H9 (cell line): ENCODE results near the gene CD244. TPM values are rescaled to one million over a fixed set of nuclear protein-coding genes. Genes with fewer than 3 reads are reported as not detected.

ENCODE experiments used
- DNase-seq: peaks from one replicate; pipeline ENCODE4 v3.0.0-alpha.2; 2017
- H2AFZ ChIP-seq: one replicate; pipeline ENCODE4 v1.6.1; 2013; ENCODE audit warnings: mild to moderate bottlenecking, low read length, control low read depth, moderate library complexity
- H2AK5ac ChIP-seq: 2 replicates; pipeline ENCODE4 v1.6.1; 2013; ENCODE audit warnings: low read length, control low read depth, mixed read lengths; ENCODE audit not compliant: insufficient read length
- H2BK120ac ChIP-seq: one replicate; pipeline ENCODE4 v1.6.1; 2013; ENCODE audit warnings: low read depth, mild to moderate bottlenecking, low read length, control low read depth, inconsistent platforms; ENCODE audit not compliant: poor library complexity, severe bottlenecking
- H2BK12ac ChIP-seq: 2 replicates; pipeline ENCODE4 v1.6.1; 2013; ENCODE audit warnings: low read length, control low read depth, mixed read lengths, low read depth; ENCODE audit not compliant: insufficient read length
- H2BK15ac ChIP-seq: 2 replicates; pipeline ENCODE4 v1.6.1; 2013; ENCODE audit warnings: low read depth, low read length, control low read depth
- H2BK20ac ChIP-seq: one replicate; pipeline ENCODE4 v1.6.1; 2013; ENCODE audit warnings: low read depth, mild to moderate bottlenecking, low read length, control low read depth, inconsistent platforms; ENCODE audit not compliant: poor library complexity, severe bottlenecking
- H2BK5ac ChIP-seq: 2 replicates; pipeline ENCODE4 v1.6.1; 2013; ENCODE audit warnings: low read length, control low read depth, mixed read lengths; ENCODE audit not compliant: insufficient read length
- H3K14ac ChIP-seq: 2 replicates; pipeline ENCODE4 v1.6.1; 2013; ENCODE audit warnings: low read length, control low read depth; ENCODE audit not compliant: insufficient read depth
- H3K18ac ChIP-seq: 2 replicates; pipeline ENCODE4 v1.6.1; 2013; ENCODE audit warnings: low read depth, mild to moderate bottlenecking, mixed read lengths, low read length, control low read depth; ENCODE audit not compliant: insufficient read length
- H3K23ac ChIP-seq: 2 replicates; pipeline ENCODE4 v1.6.1; 2013; ENCODE audit warnings: low read length, control low read depth, mixed read lengths, low read depth; ENCODE audit not compliant: insufficient read length
- H3K23me2 ChIP-seq: 2 replicates; pipeline ENCODE4 v1.6.1; 2013; ENCODE audit warnings: low read depth, mild to moderate bottlenecking, mixed read lengths, low read length, control low read depth; ENCODE audit not compliant: insufficient read length, poor library complexity, severe bottlenecking
- H3K27ac ChIP-seq: 2 replicates; pipeline ENCODE4 v1.5.1; 2013; ENCODE audit warnings: low read length, control low read depth, mixed read lengths, low read depth; ENCODE audit not compliant: insufficient read length
- H3K27me3 ChIP-seq: 2 replicates; pipeline ENCODE4 v1.6.1; 2013; ENCODE audit warnings: low read length, control low read depth, inconsistent platforms; ENCODE audit not compliant: insufficient read depth
- H3K4ac ChIP-seq: 2 replicates; pipeline ENCODE4 v1.6.1; 2013; ENCODE audit warnings: low read depth, mild to moderate bottlenecking, control low read depth, inconsistent platforms, low read length, moderate library complexity
- H3K4me1 ChIP-seq: 2 replicates; pipeline ENCODE4 v1.6.1; 2013; ENCODE audit warnings: low read length, control low read depth, inconsistent platforms; ENCODE audit not compliant: insufficient read depth
- H3K4me2 ChIP-seq: 2 replicates; pipeline ENCODE4 v1.6.1; 2013; ENCODE audit warnings: low read length, control low read depth, mixed read lengths; ENCODE audit not compliant: insufficient read length, insufficient read depth
- H3K56ac ChIP-seq: 2 replicates; pipeline ENCODE4 v1.6.1; 2013; ENCODE audit warnings: low read depth, mild to moderate bottlenecking, mixed read lengths, low read length, control low read depth; ENCODE audit not compliant: insufficient read length
- H3K79me1 ChIP-seq: 2 replicates; pipeline ENCODE4 v1.6.1; 2013; ENCODE audit warnings: low read depth, mild to moderate bottlenecking, moderate library complexity, low read length, control low read depth, inconsistent platforms; ENCODE audit not compliant: insufficient read depth, poor library complexity, severe bottlenecking
- H3K79me2 ChIP-seq: 2 replicates; pipeline ENCODE4 v1.6.1; 2013; ENCODE audit warnings: low read length, control low read depth, inconsistent platforms; ENCODE audit not compliant: insufficient read depth
- H3K9ac ChIP-seq: 2 replicates; pipeline ENCODE4 v1.6.1; 2013; ENCODE audit warnings: low read length, control low read depth, mixed read lengths; ENCODE audit not compliant: insufficient read length; ENCODE audit errors: extremely low read depth
- H3K9me3 ChIP-seq: one replicate; pipeline ENCODE4 v1.6.1; 2013; ENCODE audit warnings: low read depth, low read length, inconsistent platforms; ENCODE audit not compliant: control insufficient read depth
- H3T11ph ChIP-seq: one replicate; pipeline ENCODE4 v1.6.1; 2013; ENCODE audit warnings: mild to moderate bottlenecking, low read length, control low read depth, inconsistent platforms
- H4K20me1 ChIP-seq: one replicate; pipeline ENCODE4 v1.6.1; 2013; ENCODE audit not compliant: control insufficient read depth, insufficient read length, insufficient read depth
- H4K5ac ChIP-seq: 2 replicates; pipeline ENCODE4 v1.6.1; 2013; ENCODE audit warnings: low read depth, mild to moderate bottlenecking, mixed read lengths, low read length, control low read depth; ENCODE audit not compliant: insufficient read length
- H4K8ac ChIP-seq: replicated peaks from 2 replicates; pipeline ENCODE4 v1.6.1; 2013; ENCODE audit warnings: low read length, control low read depth, mixed read lengths, low read depth; ENCODE audit not compliant: insufficient read length
- H4K91ac ChIP-seq: 2 replicates; pipeline ENCODE4 v1.6.1; 2013; ENCODE audit warnings: low read depth, mild to moderate bottlenecking, moderate library complexity, mixed read lengths, low read length, control low read depth; ENCODE audit not compliant: insufficient read length
- H3K27ac Mint-ChIP-seq, 3 experiments: 2 replicates in 2 of 3; 3 replicates in 1 of 3; pipeline ENCODE4 v1.8.0; 2020 to 2021; ENCODE audit warnings: mixed read lengths in 3 of 3, mild to moderate bottlenecking in 1 of 3, moderate library complexity in 1 of 3
- H3K27me3 Mint-ChIP-seq: 2 replicates; pipeline ENCODE4 v1.8.0; 2021; ENCODE audit warnings: low read depth, mild to moderate bottlenecking, moderate library complexity, mixed read lengths
- H3K36me3 Mint-ChIP-seq, 3 experiments: 2 replicates in 2 of 3; 3 replicates in 1 of 3; pipeline ENCODE4 v1.8.0; 2020 to 2021; ENCODE audit warnings: low read depth in 3 of 3, mixed read lengths in 3 of 3; ENCODE audit not compliant: insufficient read depth in 1 of 3
- H3K4me1 Mint-ChIP-seq, 2 experiments: 2 replicates each; pipeline ENCODE4 v1.8.0; 2020; ENCODE audit warnings: mixed read lengths in 2 of 2
- H3K4me3 Mint-ChIP-seq, 2 experiments: 2 replicates in 1 of 2; 3 replicates in 1 of 2; pipeline ENCODE4 v1.8.0; 2020 to 2021; ENCODE audit warnings: mild to moderate bottlenecking in 2 of 2, mixed read lengths in 2 of 2, moderate library complexity in 1 of 2
- H3K9me3 Mint-ChIP-seq, 2 experiments: 2 replicates in 1 of 2; 3 replicates in 1 of 2; pipeline ENCODE4 v1.8.0; 2020; ENCODE audit warnings: mild to moderate bottlenecking in 2 of 2, mixed read lengths in 2 of 2, moderate library complexity in 1 of 2
- WGBS: extraction: QIAGEN DNeasy Blood & Tissue Kit; methylation state at CpG from one replicate; pipeline ENCODE4 v1.1.7; 2013; ENCODE audit warnings: missing lambda C conversion rate, low lambda C conversion rate, mixed read lengths; ENCODE audit not compliant: insufficient read length; ENCODE audit errors: extremely low coverage; 5-methylcytosine and 5-hydroxymethylcytosine counted together
- total RNA-seq: library from RNA; stranded (reverse); gene quantifications from 2 replicates; pipeline ENCODE4 v1.2.1, GENCODE V29; 2021
- TF ChIP-seq, protein P1 (sequence below): fragments of 200-600 bp; sonication (generic); conservative IDR thresholded peaks from 3 replicates; pipeline ENCODE4 v1.8.0; 2021; ENCODE audit warnings: antibody characterized with exemption, mild to moderate bottlenecking

CD244 gene
- total RNA-seq, 1 experiment from 2014 or later: not detected

DNA sequence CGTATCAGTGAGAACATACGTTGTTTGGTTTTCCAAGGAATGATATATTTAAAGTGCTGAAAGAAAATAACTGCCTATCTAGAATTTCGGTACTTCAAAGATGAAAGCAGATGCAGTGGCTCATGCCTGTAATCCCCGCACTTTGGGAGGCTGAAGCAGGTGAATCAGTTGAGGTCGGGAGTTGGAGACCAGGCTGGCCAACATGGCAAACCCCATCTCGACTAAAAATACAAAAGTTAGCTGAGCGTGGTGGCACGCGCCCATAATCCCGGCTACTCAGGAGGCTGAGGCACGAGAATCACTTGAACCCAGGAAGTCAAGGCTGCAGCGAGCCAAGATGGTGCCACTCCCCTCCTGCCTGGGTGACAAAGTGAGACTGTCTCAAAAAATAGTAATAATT, 16.4 kb downstream of the CD244 start:
- Histone ChIP-seq H4K8ac (no peak overlapping the region), H4K91ac (no peak overlapping the region), H3K23me2 (no peaks in the 10 kb centered on the region), H3K56ac (no peak overlapping the region), H2BK15ac (no peak overlapping the region), H3K27me3 (no peaks in the 10 kb centered on the region), H2BK120ac (no peak overlapping the region), H3K9me3 (no peaks in the 10 kb centered on the region), H3K4me1 (no peaks in the 10 kb centered on the region), H2BK12ac (no peak overlapping the region), H3K27ac (no peak overlapping the region), H4K20me1 (no peaks in the 10 kb centered on the region), H3K9ac (no peak overlapping the region), H3K18ac (no peak overlapping the region), H4K5ac (no peak overlapping the region), H3K79me1 (no peaks in the 10 kb centered on the region), H2BK20ac (no peak overlapping the region), H2AK5ac (no peak overlapping the region), H3T11ph (no peak overlapping the region), H3K4ac (no peak overlapping the region), H2BK5ac (no peak overlapping the region), H3K23ac (no peak overlapping the region), H2AFZ (no peak overlapping the region), H3K4me2 (no peak overlapping the region), H3K79me2 (no peaks in the 10 kb centered on the region), H3K14ac (no peak overlapping the region)
- TF ChIP-seq, protein P1, sequence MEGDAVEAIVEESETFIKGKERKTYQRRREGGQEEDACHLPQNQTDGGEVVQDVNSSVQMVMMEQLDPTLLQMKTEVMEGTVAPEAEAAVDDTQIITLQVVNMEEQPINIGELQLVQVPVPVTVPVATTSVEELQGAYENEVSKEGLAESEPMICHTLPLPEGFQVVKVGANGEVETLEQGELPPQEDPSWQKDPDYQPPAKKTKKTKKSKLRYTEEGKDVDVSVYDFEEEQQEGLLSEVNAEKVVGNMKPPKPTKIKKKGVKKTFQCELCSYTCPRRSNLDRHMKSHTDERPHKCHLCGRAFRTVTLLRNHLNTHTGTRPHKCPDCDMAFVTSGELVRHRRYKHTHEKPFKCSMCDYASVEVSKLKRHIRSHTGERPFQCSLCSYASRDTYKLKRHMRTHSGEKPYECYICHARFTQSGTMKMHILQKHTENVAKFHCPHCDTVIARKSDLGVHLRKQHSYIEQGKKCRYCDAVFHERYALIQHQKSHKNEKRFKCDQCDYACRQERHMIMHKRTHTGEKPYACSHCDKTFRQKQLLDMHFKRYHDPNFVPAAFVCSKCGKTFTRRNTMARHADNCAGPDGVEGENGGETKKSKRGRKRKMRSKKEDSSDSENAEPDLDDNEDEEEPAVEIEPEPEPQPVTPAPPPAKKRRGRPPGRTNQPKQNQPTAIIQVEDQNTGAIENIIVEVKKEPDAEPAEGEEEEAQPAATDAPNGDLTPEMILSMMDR: no peak
- no peaks in the 10 kb centered on the region for H3K4me1 Mint-ChIP-seq
- no CpG with 5 or more reads among the region's 12 CpGs for WGBS
- H3K27ac Mint-ChIP-seq: no peak overlapping the region
- H3K9me3 Mint-ChIP-seq: no peaks in the 10 kb centered on the region; a peak in 1 of 5 replicates
- no peak for DNase-seq
- H3K27me3 Mint-ChIP-seq: no peaks in the 10 kb centered on the region
- no peaks in the 10 kb centered on the region for H3K36me3 Mint-ChIP-seq
- no peak overlapping the region for H3K4me3 Mint-ChIP-seq
